Heart left ventricle (tissue), 16 donors: ENCODE results near the gene TFEB. TPM values are rescaled to one million over a fixed set of nuclear protein-coding genes. Genes with fewer than 3 reads are reported as not detected.

Experiments
- ATAC-seq, 4 donors: fragments of 200-7000 bp; cut with Tn5 transposase; one replicate each; pipeline ENCODE4 v1.9.1; 2020 to 2022; ENCODE audit warnings: moderate library complexity in 4 of 4, mild to moderate bottlenecking in 3 of 4, moderate number of reproducible peaks in 1 of 4
- DNase-seq, 5 donors: peaks; one replicate each; pipeline ENCODE4 v3.0.0-alpha.2; 2020
- H3K27ac ChIP-seq, 12 donors: fragments of 200-600 bp; sonication (generic) in 4 of 12; one replicate each; pipeline versions ENCODE4 v1.5.0 to v1.8.0; 2016 to 2022; ENCODE audit warnings: mild to moderate bottlenecking in 2 of 12
- H3K27me3 ChIP-seq, 9 donors: fragments of 200-600 bp; sonication (generic) in 2 of 9; one replicate each; pipeline versions ENCODE4 v1.5.1 to v1.8.0; 2016 to 2022; ENCODE audit warnings: mild to moderate bottlenecking in 3 of 9
- H3K36me3 ChIP-seq, 9 donors: fragments of 200-600 bp; sonication (generic) in 2 of 9; one replicate each; pipeline versions ENCODE4 v1.5.0 to v1.8.0; 2018 to 2022; ENCODE audit warnings: mild to moderate bottlenecking in 2 of 9
- H3K4me1 ChIP-seq, 12 donors: fragments of 200-600 bp; sonication (generic) in 4 of 12; one replicate each; pipeline versions ENCODE4 v1.5.0 to v1.8.0; 2016 to 2022; ENCODE audit warnings: mild to moderate bottlenecking in 3 of 12
- H3K4me3 ChIP-seq, 12 donors: fragments of 200-600 bp; sonication (generic) in 4 of 12; one replicate each; pipeline versions ENCODE4 v1.5.0 to v1.8.0; 2017 to 2022; ENCODE audit warnings: mild to moderate bottlenecking in 9 of 12, moderate library complexity in 4 of 12
- H3K9me3 ChIP-seq, 12 donors: fragments of 200-600 bp; sonication (generic) in 4 of 12; one replicate each; pipeline versions ENCODE4 v1.5.0 to v1.8.0; 2016 to 2022; ENCODE audit warnings: mild to moderate bottlenecking in 1 of 12
- POLR2A ChIP-seq, 2 donors: fragments of 450-650 bp; IDR thresholded peaks; one replicate each; pipeline ENCODE4 v1.6.1; 2017; ENCODE audit warnings: antibody characterized with exemption in 2 of 2, mild to moderate bottlenecking in 2 of 2, moderate library complexity in 2 of 2
- WGBS, 4 donors: extraction: QIAGEN DNeasy Blood & Tissue Kit in 2 of 4; methylation state at CpG; one replicate each; pipeline versions ENCODE4 v1.1.5 to v1.1.7; 2013 to 2018; 5-methylcytosine and 5-hydroxymethylcytosine counted together
- intact Hi-C, 10 donors: fragments of 100-400 bp; cut with DNase I; formaldehyde crosslinking; loops; one replicate each; pipeline versions ENCODE4 v1.11.1 to v1.14.2; 2022
- polyA plus RNA-seq, 2 donors: library from polyadenylated mRNA; stranded (reverse); fragments of 200-250 nt; gene quantifications; one replicate each; pipeline ENCODE4 v1.2.3, GENCODE V29; 2013
- total RNA-seq, 9 donors: library from RNA; depleted of rRNA in 2 of 9; stranded (reverse); fragments of >200 nt in 2 of 9; fragmentation: NEBNext Ultra II Directional in 3 of 9; extraction: Animal tissue kit (Norgen Biotek cat#: 25700) in 3 of 9; gene quantifications; one replicate each; pipeline versions ENCODE4 v1.1.0 to v1.2.4, GENCODE V29; 2016 to 2023
- TF ChIP-seq, protein P1 (sequence below), 12 donors: fragments of 200-600 bp; sonication (generic) in 4 of 12; IDR thresholded peaks; one replicate each; pipeline versions ENCODE4 v1.5.0 to v1.8.0; 2018 to 2022; ENCODE audit warnings: antibody characterized with exemption in 12 of 12, mild to moderate bottlenecking in 5 of 12
- donor health status: ischemic (EF 13 %, LVEDD 7.1; RV severe dilation, severe dysfunction).
- donor health status: healthy with polysubstance abuse.
- donor health status: DM: no; HTN: yes; CAD: no.
- donor health status: DM: no; HTN: no; CAD: no.
- donor health status: ischemic (EF 25% LVEDD 6.9; RV normal size, moderate dysfunction).
- donor health status: ischemic (EF 25% LVEDD 5.7; RV mildly dilated, moderate dysfunction).
- donor health status: healthy.
- donor health status: DM: yes; HTN: yes; CAD: no.
- donor health status: ischemic (EF 35%, LVEDD 5.7; RV mildly dilated, moderate dysfunction).
- donor health status: nonischemic (EF 11% LVEDD 7.7; RV severe dilation, severe dysfunction).
- donor health status: DM: yes; HTN: yes; CAD: no.
- donor health status: PGD.
- donor health status: ischemic (EF 29% LVEDD 5.4; RV normal size, mild dysfunction).
- donor health status: nonischemic (EF 23%, LVEDD 6.1; RV moderate dilation, normal function).

The TFEB gene
- total and polyA plus RNA-seq, 11 donors, result 26.2 to 47.2 (median 40.4) TPM

DNA sequence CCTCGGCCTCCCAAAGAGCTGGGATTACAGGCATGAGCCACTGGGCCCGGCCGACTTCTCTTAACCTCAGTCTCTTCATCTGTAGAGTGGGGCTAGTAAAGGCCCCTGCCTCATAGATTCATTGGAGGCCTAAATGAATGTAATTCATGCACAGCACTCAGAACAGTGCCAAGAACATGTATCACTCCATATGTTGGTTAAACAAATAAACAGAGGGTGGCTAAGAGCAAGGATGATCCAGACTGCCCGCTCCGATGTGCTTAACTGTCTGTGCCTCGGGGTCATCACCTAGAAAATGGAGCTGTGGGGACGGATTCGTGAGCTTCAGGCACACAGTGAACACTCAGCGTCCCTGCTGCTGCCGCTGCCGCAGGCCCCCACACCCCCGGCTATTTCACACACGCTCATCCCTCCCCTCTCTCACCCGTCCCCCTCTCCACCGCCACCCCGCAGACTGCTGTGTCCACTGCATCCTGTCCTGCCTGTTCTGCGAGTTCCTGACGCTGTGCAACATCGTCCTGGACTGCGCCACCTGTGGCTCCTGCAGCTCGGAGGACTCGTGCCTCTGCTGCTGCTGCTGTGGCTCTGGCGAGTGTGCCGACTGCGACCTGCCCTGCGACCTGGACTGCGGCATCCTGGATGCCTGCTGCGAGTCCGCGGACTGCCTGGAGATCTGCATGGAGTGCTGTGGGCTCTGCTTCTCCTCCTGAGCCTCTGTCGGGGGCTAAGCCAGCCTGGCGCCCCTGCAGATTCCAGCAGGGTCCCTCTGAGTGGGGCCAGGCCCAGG is 82.3 kb downstream of the TFEB start:
- no peak overlapping the region for H3K4me3 ChIP-seq
- 88 to 93% (median 91%) methylated on average over 28 to 32 of the region's 32 CpGs for WGBS, 4 donors
- ATAC-seq (no peak), DNase-seq (peak in 1 of 5 donors; percentile 54)
- intact Hi-C loops, result no loop called here
- H3K4me1 ChIP-seq, result peaks cover 0 to 13% (median 2%) of the 10 kb centered on the region in 12 donors
- TF ChIP-seq, protein P1, sequence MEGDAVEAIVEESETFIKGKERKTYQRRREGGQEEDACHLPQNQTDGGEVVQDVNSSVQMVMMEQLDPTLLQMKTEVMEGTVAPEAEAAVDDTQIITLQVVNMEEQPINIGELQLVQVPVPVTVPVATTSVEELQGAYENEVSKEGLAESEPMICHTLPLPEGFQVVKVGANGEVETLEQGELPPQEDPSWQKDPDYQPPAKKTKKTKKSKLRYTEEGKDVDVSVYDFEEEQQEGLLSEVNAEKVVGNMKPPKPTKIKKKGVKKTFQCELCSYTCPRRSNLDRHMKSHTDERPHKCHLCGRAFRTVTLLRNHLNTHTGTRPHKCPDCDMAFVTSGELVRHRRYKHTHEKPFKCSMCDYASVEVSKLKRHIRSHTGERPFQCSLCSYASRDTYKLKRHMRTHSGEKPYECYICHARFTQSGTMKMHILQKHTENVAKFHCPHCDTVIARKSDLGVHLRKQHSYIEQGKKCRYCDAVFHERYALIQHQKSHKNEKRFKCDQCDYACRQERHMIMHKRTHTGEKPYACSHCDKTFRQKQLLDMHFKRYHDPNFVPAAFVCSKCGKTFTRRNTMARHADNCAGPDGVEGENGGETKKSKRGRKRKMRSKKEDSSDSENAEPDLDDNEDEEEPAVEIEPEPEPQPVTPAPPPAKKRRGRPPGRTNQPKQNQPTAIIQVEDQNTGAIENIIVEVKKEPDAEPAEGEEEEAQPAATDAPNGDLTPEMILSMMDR (IDR thresholded peaks at IDR 0.05), result no peak
- no peak for TF ChIP-seq POLR2A (IDR thresholded peaks at IDR 0.05)
- no peak overlapping the region for H3K27ac ChIP-seq
- H3K36me3 ChIP-seq, result no peaks in the 10 kb centered on the region
- no peaks in the 10 kb centered on the region for H3K9me3 ChIP-seq
- no peaks in the 10 kb centered on the region for H3K27me3 ChIP-seq

DNA sequence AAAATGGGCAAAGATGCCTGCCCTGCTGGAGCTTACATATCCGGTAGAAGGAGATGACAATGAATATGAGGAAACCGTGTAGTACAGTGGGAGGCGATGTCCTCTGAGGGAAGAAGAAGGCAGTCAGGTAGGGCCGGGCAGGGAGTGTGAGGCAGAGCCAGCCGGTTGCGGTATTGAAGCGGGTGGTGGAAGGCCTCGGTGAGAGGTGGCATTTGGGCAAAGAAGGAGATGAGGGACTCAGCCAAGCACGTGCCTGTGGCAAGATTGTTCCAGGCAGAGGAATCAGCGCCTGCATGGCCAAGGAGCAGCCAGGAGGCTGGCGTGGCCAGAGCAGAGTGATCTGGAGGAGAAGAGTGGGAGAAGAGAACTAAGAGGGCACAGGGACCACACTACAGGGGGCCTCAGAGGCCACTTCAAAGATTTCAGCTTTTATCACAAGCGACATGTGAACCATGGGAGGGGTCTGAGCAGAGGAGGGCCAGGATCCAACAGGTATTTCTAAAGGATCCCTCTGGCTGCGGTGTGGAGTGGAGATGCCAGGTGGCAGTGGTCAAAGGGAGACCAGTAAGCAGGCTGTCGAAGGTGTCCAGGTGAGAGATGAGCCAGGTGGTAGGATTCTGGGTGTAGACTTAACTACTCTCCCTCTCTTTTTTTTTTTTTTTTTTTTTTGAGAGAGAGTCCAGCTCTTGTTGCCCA is 83.3 kb downstream of the TFEB start:
- DNase-seq (no peak), ATAC-seq (no peak)
- H3K27ac ChIP-seq, result no peak overlapping the region
- no peak overlapping the region for H3K4me3 ChIP-seq
- WGBS, 4 donors, result 86 to 91% (median 89%) methylated on average over 14 of the region's 14 CpGs
- TF ChIP-seq POLR2A (IDR thresholded peaks at IDR 0.05), result no peak
- TF ChIP-seq, protein P1 (IDR thresholded peaks at IDR 0.05), result no peak
- no peaks in the 10 kb centered on the region for H3K9me3 ChIP-seq
- H3K4me1 ChIP-seq, result peaks cover 0 to 13% (median 2%) of the 10 kb centered on the region in 12 donors
- H3K36me3 ChIP-seq, result no peaks in the 10 kb centered on the region
- H3K27me3 ChIP-seq, result no peaks in the 10 kb centered on the region
- intact Hi-C loops, result no loop called here

DNA sequence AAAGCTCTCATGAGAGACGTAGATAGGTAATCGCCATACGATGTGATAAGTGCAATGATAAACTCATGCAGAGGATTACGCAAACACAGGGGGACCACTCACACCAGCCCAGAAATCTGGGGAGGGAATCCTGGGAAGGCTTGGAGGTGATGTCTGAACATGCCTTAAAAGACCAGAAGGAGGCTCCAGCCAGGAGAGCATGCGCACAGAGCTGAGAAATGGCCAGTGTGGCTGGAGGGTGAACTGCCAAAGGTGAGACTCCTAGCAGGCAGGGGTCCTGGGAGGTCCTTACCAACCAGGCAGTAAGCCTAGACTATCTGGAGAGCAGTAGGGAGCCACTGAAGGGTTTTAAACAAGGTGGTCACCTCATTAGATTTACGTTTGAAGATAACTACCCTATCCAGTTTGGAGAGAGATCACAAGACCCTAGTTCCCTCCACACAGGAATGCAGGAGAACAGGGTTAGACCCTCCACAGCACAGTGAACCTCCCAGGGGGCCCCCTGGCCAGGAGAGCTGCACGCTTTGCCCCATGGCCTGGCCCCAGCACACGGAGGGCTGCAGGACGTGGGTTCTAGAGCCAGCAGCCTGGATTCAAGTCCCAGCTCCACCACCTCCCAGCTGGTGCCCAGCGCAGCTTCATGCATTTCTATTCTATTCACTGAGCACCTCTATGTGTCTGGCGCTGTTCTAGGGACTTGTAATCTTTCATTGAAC is 84.0 kb downstream of the TFEB start:
- DNase-seq (peak in 1 of 5 donors; percentile 20), ATAC-seq (no peak)
- WGBS, 4 donors, result 74 to 86% (median 80%) methylated on average over 11 of the region's 11 CpGs
- H3K9me3 ChIP-seq, result no peaks in the 10 kb centered on the region
- H3K4me1 ChIP-seq, result peaks cover 0 to 9% (median under 1%) of the 10 kb centered on the region in 12 donors
- intact Hi-C loops, result no loop called here
- TF ChIP-seq, protein P1 (IDR thresholded peaks at IDR 0.05), result no peak
- TF ChIP-seq POLR2A (IDR thresholded peaks at IDR 0.05), result no peak
- H3K27me3 ChIP-seq, result no peaks in the 10 kb centered on the region
- H3K4me3 ChIP-seq, result no peak overlapping the region
- H3K27ac ChIP-seq, result no peak overlapping the region
- no peaks in the 10 kb centered on the region for H3K36me3 ChIP-seq

GRCh38 chr6:41650120-41650519 is 85.3 kb downstream of the TFEB start:
- WGBS, 4 donors, result 95 to 100% (median 97%) methylated on average over 2 of the region's 2 CpGs
- H3K9me3 ChIP-seq, result no peaks in the 10 kb centered on the region

More at GRCh38 chr6:41650120-41650519, 85.3 kb downstream of the TFEB start:
- H3K27ac ChIP-seq, result no peak overlapping the region
- H3K4me3 ChIP-seq, result no peak overlapping the region
- ATAC-seq (no peak), DNase-seq (peak in 1 of 5 donors; percentile 42)
- H3K36me3 ChIP-seq, result no peaks in the 10 kb centered on the region
- intact Hi-C loops, result no loop called here
- H3K4me1 ChIP-seq, result no peaks in the 10 kb centered on the region
- no peaks in the 10 kb centered on the region for H3K27me3 ChIP-seq
- TF ChIP-seq, protein P1 (IDR thresholded peaks at IDR 0.05), result no peak
- no peak for TF ChIP-seq POLR2A (IDR thresholded peaks at IDR 0.05)
